Erythroblast (primary cell): ENCODE results near the gene HAPLN2.

Source experiments
- GATA1 ChIP-seq: IDR thresholded peaks from 2 replicates; pipeline ENCODE4 v1.6.1; 2011; ENCODE audit warnings: low read depth, mild to moderate bottlenecking, control low read depth, low read length, moderate library complexity
- POLR2A ChIP-seq: IDR thresholded peaks from 2 replicates; pipeline ENCODE4 v1.6.1; 2011; ENCODE audit warnings: mild to moderate bottlenecking, low read length

- TF ChIP-seq POLR2A = peak; percentile 78
- TF ChIP-seq GATA1 = no peak
These were observed 17.9 kb upstream of the HAPLN2 start, which contains the start of gene GPATCH4 for GRCh38 chr1:156601122-156601830.
